PC-3 (cell line): ENCODE measurements around the gene AGBL3. TPM values are rescaled to one million over a fixed set of nuclear protein-coding genes. Genes with fewer than 3 reads are reported as not detected.
A peak's percentile ranks its signal among the peaks of the same experiment; 100 is the strongest.

Source experiments
- ATAC-seq: fragments of 200-7000 bp; cut with Tn5 transposase; 2 replicates; pipeline ENCODE4 v1.9.1; 2020; ENCODE audit warnings: mild to moderate bottlenecking, moderate library complexity
- BruUV-seq: library from RNA; stranded (reverse); fragments of 400-500 nt; replicated peaks from 2 replicates; lab custom pipeline; 2021; lab: Mats Ljungman, UMichigan
- CTCF ChIA-PET: fragments of 300-600 bp; sonication (Branson Sonifier 250); formaldehyde crosslinking; loops from one replicate; lab custom pipeline; 2022; ENCODE audit warnings: antibody characterized with exemption; lab: Charles Lee
- POLR2A ChIA-PET: fragments of 300-600 bp; sonication (Branson Sonifier 250); formaldehyde crosslinking; loops from one replicate; lab custom pipeline; 2022; ENCODE audit warnings: antibody characterized with exemption; ENCODE audit not compliant: unreplicated experiment; lab: Charles Lee
- DNase-seq: peaks from one replicate; pipeline ENCODE4 v3.0.0-alpha.2; 2015
- H2AFZ ChIP-seq: fragments of 300-600 bp; sonication (generic); 2 replicates; pipeline ENCODE4 v1.6.0; 2016; ENCODE audit warnings: antibody characterized with exemption, low read length
- H3F3A ChIP-seq: fragments of 300-600 bp; sonication (generic); one replicate; pipeline ENCODE4 v1.6.0; 2017; ENCODE audit warnings: antibody characterized with exemption, low read length, control low read depth, mild to moderate bottlenecking; ENCODE audit not compliant: unreplicated experiment
- H3K27ac ChIP-seq: fragments of 300-600 bp; sonication (generic); 2 replicates; pipeline ENCODE4 v1.5.1; 2016; ENCODE audit warnings: mild to moderate bottlenecking, low read length
- H3K27me3 ChIP-seq: fragments of 300-600 bp; sonication (generic); 2 replicates; pipeline ENCODE4 v1.6.1; 2016; ENCODE audit warnings: low read length, mixed read lengths
- H3K36me3 ChIP-seq: fragments of 300-600 bp; sonication (generic); 2 replicates; pipeline ENCODE4 v1.6.1; 2016; ENCODE audit warnings: low read depth, mixed run types, low read length, mixed read lengths
- H3K4me1 ChIP-seq: fragments of 300-600 bp; sonication (generic); 2 replicates; pipeline ENCODE4 v1.5.1; 2016; ENCODE audit warnings: low read length; ENCODE audit not compliant: insufficient read depth
- H3K4me2 ChIP-seq: fragments of 300-600 bp; sonication (generic); 2 replicates; pipeline ENCODE4 v1.6.0; 2016; ENCODE audit warnings: low read length
- H3K4me3 ChIP-seq: fragments of 300-600 bp; sonication (generic); 2 replicates; pipeline ENCODE4 v1.5.1; 2016; ENCODE audit warnings: mild to moderate bottlenecking, low read length, mixed read lengths
- H3K79me2 ChIP-seq: fragments of 300-600 bp; sonication (generic); 2 replicates; pipeline ENCODE4 v1.6.1; 2017; ENCODE audit warnings: low read length, mixed read lengths
- H3K9ac ChIP-seq: fragments of 300-600 bp; sonication (generic); 2 replicates; pipeline ENCODE4 v1.6.0; 2016; ENCODE audit warnings: mild to moderate bottlenecking, low read length
- H3K9me2 ChIP-seq: fragments of 300-600 bp; sonication (generic); replicated peaks from 2 replicates; pipeline ENCODE4 v1.6.1; 2016; ENCODE audit warnings: mixed run types, low read length, mixed read lengths
- H3K9me3 ChIP-seq: fragments of 300-600 bp; sonication (generic); 2 replicates; pipeline ENCODE4 v1.6.1; 2016; ENCODE audit warnings: low read length, mixed read lengths
- H4K20me1 ChIP-seq: fragments of 300-600 bp; sonication (generic); 2 replicates; pipeline ENCODE4 v1.6.1; 2016; ENCODE audit warnings: low read length, mixed read lengths
- CTCF ChIP-seq: fragments of 300-600 bp; sonication (generic); conservative IDR thresholded peaks from 2 replicates; pipeline ENCODE4 v1.5.1; 2017; ENCODE audit warnings: antibody characterized with exemption, low read depth, mild to moderate bottlenecking, low read length
- EZH2 ChIP-seq: fragments of 300-600 bp; sonication (generic); IDR thresholded peaks from one replicate; pipeline ENCODE4 v1.6.1; 2017; ENCODE audit warnings: antibody characterized with exemption, mild to moderate bottlenecking, low read length; ENCODE audit not compliant: unreplicated experiment
- EZH2phosphoT487 ChIP-seq: fragments of 300-600 bp; sonication (generic); IDR thresholded peaks from 2 replicates; pipeline ENCODE4 v1.6.1; 2018; ENCODE audit warnings: mild to moderate bottlenecking, antibody characterized with exemption, low read length, borderline replicate concordance
- intact Hi-C: fragments of 100-400 bp; cut with micrococcal nuclease; formaldehyde crosslinking; loops from 2 replicates; pipeline ENCODE4 v1.9.0; 2023
- total RNA-seq: library from RNA; depleted of rRNA; stranded (reverse); fragments of >200 nt; gene quantifications from 2 replicates; pipeline ENCODE4 v1.2.3, GENCODE V29; 2014

AGBL3 gene
- total RNA-seq, 1 experiment from 2014 or later: 2.5 TPM

DNA sequence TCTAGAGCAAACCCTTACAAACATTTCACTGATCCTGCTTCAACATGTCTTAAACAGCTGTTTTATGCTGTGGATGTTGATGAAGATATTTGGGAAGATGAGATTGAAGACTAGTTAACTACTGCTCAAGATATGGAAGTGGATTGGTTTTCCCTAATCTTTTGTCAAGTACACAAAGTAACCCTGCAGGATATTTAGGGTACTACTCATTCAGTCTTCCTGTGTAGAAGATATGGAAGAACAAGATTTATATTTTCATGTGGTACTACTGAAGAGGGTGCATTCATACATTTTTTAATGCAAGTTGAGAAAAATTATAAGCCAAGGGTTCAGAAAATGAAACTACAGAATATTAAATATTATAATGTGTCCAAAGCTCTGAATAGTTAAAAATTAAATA, 143.3 kb downstream of the AGBL3 start:
- DNase-seq (peak; percentile 8), ATAC-seq (no peak)
- H2AFZ ChIP-seq: no peak overlapping the region
- CTCF ChIA-PET: no interaction called here
- H3K9me3 ChIP-seq: no peaks in the 10 kb centered on the region
- H4K20me1 ChIP-seq: no peaks in the 10 kb centered on the region
- no peaks in the 10 kb centered on the region for H3K4me1 ChIP-seq
- H3K4me3 ChIP-seq: no peak overlapping the region
- TF ChIP-seq EZH2 (no peak), EZH2phosphoT487 (no peak)
- no peak overlapping the region for H3K27ac ChIP-seq
- intact Hi-C loops: no loop called here
- peaks cover 5% of the 10 kb centered on the region for H3K27me3 ChIP-seq
- no peaks in the 10 kb centered on the region for H3F3A ChIP-seq
- no peak overlapping the region for H3K4me2 ChIP-seq
- H3K36me3 ChIP-seq: no peaks in the 10 kb centered on the region
- H3K79me2 ChIP-seq: no peaks in the 10 kb centered on the region
- no peak overlapping the region for H3K9ac ChIP-seq
- BruUV-seq: no TSS peak
- no peaks in the 10 kb centered on the region for H3K9me2 ChIP-seq
- POLR2A ChIA-PET: no interaction called here

DNA sequence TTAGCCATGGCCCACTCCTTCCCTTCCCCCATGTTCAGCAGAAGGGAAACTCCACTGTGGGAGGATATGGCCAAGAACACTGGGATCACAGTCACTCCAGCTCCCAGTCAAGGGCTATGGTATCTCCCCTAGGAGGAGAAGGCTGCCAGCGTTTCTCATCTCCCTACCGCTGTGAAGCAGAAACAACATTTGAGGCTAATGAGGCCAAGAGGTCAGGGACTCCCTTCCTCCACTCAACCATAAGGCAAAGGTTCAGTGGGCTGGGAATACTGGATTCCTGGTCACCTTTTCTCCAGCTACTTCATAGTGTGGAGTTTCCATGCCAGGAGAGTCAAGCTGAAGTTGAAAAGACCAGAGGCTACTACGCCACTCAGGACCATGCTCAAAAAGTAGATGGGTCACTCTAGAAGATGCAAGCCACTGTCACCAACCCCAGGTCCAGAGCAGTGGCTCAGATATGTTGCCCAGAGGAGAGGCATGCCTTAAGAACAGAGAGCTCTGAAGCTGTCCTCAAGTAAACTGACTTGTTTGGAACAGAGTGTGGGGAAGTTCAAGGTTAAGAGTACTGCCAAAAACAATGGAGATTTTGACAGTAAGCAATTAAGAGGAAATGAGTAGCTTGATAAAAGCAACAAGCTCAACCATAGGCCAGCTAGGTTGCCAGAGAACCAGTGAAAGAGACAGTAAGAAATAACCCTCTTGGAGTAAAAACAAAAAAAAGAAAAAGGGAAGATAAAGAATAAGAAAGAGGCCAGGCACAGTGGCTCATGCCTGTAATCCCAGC, 157.8 kb downstream of the AGBL3 start:
- no peaks in the 10 kb centered on the region for H3K36me3 ChIP-seq
- intact Hi-C loops: no loop called here
- H4K20me1 ChIP-seq: no peaks in the 10 kb centered on the region
- no peaks in the 10 kb centered on the region for H3K9me3 ChIP-seq
- no peak overlapping the region for H3K27ac ChIP-seq
- H2AFZ ChIP-seq: no peak overlapping the region
- H3K4me3 ChIP-seq: no peak overlapping the region
- H3F3A ChIP-seq: no peaks in the 10 kb centered on the region
- H3K9ac ChIP-seq: no peak overlapping the region
- POLR2A ChIA-PET: no interaction called here
- BruUV-seq: no TSS peak
- no peaks in the 10 kb centered on the region for H3K27me3 ChIP-seq
- H3K9me2 ChIP-seq: no peaks in the 10 kb centered on the region
- TF ChIP-seq EZH2: no peak
- no peak for TF ChIP-seq CTCF
- no peak for TF ChIP-seq EZH2phosphoT487
- ATAC-seq (no peak), DNase-seq (no peak)
- peaks cover 20% of the 10 kb centered on the region for H3K4me1 ChIP-seq
- H3K4me2 ChIP-seq: no peak overlapping the region
- H3K79me2 ChIP-seq: no peaks in the 10 kb centered on the region
- CTCF ChIA-PET: no interaction called here

DNA sequence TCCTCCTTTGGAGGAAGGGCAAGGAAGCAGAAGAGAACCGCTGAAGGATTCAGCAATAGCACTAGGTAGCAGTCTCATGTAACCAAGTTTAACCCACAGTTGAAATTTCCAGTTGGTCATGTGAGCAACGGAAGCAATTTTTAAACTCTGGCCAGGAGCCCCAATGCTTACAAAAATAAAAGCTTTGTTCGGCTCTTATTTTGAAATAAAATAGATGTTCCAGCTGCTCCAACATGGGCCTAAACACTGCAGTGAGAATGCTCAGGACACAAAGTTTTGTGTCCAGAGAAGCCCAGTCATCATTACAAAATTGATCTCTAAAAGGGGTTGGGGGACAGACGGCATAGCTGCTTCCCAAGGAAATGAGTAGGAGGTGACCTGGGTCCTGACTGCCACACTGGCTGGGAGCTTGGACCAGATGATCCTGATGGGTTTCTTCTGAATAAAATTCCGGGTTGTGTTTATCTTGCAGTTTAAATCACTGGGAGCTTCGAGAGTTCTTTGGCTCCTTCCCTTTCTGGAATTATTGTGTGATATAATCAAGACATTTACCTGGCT, 161.1 kb downstream of the AGBL3 start:
- POLR2A ChIA-PET: no interaction called here
- Histone ChIP-seq H3K4me3 (peak overlapping the region; percentile 64), H3K79me2 (no peaks in the 10 kb centered on the region)

More for the DNA sequence above, 161.1 kb downstream of the AGBL3 start:
- CTCF ChIA-PET: no interaction called here
- Histone ChIP-seq H3F3A (no peaks in the 10 kb centered on the region), H3K4me1 (peaks cover 22% of the 10 kb centered on the region), H3K27ac (peak overlapping the region; percentile 76), H3K9me3 (no peaks in the 10 kb centered on the region), H3K9ac (peak overlapping the region; percentile 38), H3K9me2 (no peaks in the 10 kb centered on the region), H3K36me3 (no peaks in the 10 kb centered on the region), H2AFZ (peak overlapping the region; percentile 68), H3K27me3 (no peaks in the 10 kb centered on the region), H4K20me1 (no peaks in the 10 kb centered on the region), H3K4me2 (peak overlapping the region; percentile 75)
- DNase-seq: no peak
- ATAC-seq: no peak; the same call in 1 of the 2 replicates
- TSS peak; percentile 85 for BruUV-seq
- intact Hi-C loops: loop anchor here (1.0 kb wide), 2 partner anchors 161 to 533 kb away; partner anchors contain the start of gene AGBL3
- TF ChIP-seq CTCF (no peak), EZH2phosphoT487 (no peak), EZH2 (no peak)
